ENCODE measurements around the gene ROBO1.

- TF ChIP-seq EZH2phosphoT487 (conservative IDR thresholded peaks at IDR 0.05; ENCODE audit: low read length) (no peak), CTCF (IDR thresholded peaks at IDR 0.05; ENCODE audit: insufficient read depth, low read length, poor library complexity, severe bottlenecking) (no peak)
Measured at GRCh38 chr3:79598594-79598993, 169.2 kb downstream of the ROBO1 start.
